Upper lobe of left lung (tissue), 4 donors: ENCODE results near the gene MOCS2.

Experiments
- POLR2A ChIP-seq, 4 donors: fragments of 450-650 bp; IDR thresholded peaks; one replicate each; pipeline ENCODE4 v1.5.1; 2016 to 2017; ENCODE audit warnings: antibody characterized with exemption in 4 of 4, mild to moderate bottlenecking in 2 of 4
- POLR2AphosphoS5 ChIP-seq, 2 donors: sonication (generic); formaldehyde crosslinking; IDR thresholded peaks; one replicate each; pipeline ENCODE4 v1.5.1; 2017; ENCODE audit warnings: antibody characterized with exemption in 2 of 2
- TF ChIP-seq, protein P1 (sequence below), 6 experiments: fragments of 450-650 bp in 4 of 6; fragments of 200-600 bp in 2 of 6; sonication (generic) in 2 of 6; IDR thresholded peaks; one replicate each; pipeline ENCODE4 v1.5.1; 2016 to 2019; ENCODE audit warnings: antibody characterized with exemption in 6 of 6

DNA sequence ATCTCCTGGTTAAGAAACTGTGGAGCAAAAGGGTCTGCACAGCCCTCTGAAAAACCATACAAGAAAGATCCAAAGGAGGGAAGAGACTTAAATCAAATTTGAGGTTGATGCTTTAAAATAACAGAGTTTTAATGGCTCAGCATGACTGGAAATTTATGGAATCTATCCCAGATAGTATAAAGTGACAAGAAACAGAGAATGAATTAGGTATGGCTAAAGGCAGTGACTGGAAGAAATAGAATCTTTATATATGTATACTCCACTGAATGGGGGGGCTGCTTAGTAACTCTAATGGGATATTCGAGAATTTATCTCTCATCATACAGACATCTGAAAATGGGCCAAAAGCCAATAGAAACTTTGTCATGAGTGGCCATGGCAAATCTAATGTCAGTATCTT lies 17.6 kb upstream of the MOCS2 start:
- TF ChIP-seq, protein P1, sequence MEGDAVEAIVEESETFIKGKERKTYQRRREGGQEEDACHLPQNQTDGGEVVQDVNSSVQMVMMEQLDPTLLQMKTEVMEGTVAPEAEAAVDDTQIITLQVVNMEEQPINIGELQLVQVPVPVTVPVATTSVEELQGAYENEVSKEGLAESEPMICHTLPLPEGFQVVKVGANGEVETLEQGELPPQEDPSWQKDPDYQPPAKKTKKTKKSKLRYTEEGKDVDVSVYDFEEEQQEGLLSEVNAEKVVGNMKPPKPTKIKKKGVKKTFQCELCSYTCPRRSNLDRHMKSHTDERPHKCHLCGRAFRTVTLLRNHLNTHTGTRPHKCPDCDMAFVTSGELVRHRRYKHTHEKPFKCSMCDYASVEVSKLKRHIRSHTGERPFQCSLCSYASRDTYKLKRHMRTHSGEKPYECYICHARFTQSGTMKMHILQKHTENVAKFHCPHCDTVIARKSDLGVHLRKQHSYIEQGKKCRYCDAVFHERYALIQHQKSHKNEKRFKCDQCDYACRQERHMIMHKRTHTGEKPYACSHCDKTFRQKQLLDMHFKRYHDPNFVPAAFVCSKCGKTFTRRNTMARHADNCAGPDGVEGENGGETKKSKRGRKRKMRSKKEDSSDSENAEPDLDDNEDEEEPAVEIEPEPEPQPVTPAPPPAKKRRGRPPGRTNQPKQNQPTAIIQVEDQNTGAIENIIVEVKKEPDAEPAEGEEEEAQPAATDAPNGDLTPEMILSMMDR (IDR thresholded peaks at IDR 0.05) = no peak
- TF ChIP-seq POLR2A (IDR thresholded peaks at IDR 0.05) = no peak
- TF ChIP-seq POLR2AphosphoS5 (IDR thresholded peaks at IDR 0.05) = no peak
